GM12891 (cell line): ENCODE results near the gene CACNG3.

Experiments used
- PAX5 ChIP-seq: IDR thresholded peaks from 2 replicates; pipeline ENCODE4 v1.6.1; 2011; ENCODE audit warnings: low read length, moderate library complexity, mild to moderate bottlenecking; ENCODE audit not compliant: insufficient read depth, severe bottlenecking
- POLR2A ChIP-seq: IDR thresholded peaks from 2 replicates; pipeline ENCODE4 v1.6.1; 2011; ENCODE audit warnings: low read depth, low read length, control low read depth
- POLR2AphosphoS5 ChIP-seq: IDR thresholded peaks from 2 replicates; pipeline ENCODE4 v1.6.1; 2011; ENCODE audit warnings: low read depth, low read length, control low read depth
- SPI1 ChIP-seq: IDR thresholded peaks from 2 replicates; pipeline ENCODE4 v1.6.1; 2011; ENCODE audit warnings: low read depth, low read length, control low read depth
- TAF1 ChIP-seq: IDR thresholded peaks from 2 replicates; pipeline ENCODE4 v1.6.1; 2011; ENCODE audit warnings: low read depth, low read length, control low read depth

DNA sequence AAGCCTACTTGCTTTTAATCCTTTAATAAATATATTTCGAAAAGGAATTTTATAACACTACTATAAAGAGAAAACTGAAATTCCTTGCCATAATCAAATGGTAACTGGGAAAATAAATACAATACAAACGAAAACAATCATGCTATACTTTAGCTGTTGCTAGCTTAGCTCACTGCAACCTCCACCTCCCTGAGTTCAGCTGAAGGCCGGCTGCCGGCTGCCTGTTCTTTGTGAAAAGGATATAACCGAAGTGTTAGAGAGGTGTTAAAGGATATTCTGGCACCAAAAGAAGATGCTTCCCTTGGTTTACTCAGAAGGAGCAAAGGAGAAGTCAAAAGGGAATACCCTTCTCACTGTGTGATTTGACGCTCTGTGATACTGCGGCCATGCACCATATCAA is 108.5 kb downstream of the CACNG3 start:
- TF ChIP-seq POLR2AphosphoS5 (no peak), POLR2A (no peak), TAF1 (no peak), SPI1 (no peak), PAX5 (no peak)
